ENCODE data around the gene SLX1A.
A peak's percentile ranks its signal among the peaks of the same experiment; 100 is the strongest.
"Not testable (repeated sequence)": the region's sequence is repeated elsewhere in the genome, so short reads cannot be mapped to it uniquely, and the experiment has no call there.

The SLX1A gene

GRCh38 chr16:30184096-30184890 is 9.4 kb upstream of the SLX1A start:
- peak; percentile 40 for DNase-seq (ENCODE audit: low read depth)

GRCh38 chr16:30184891-30185682 is 8.6 kb upstream of the SLX1A start:
- no peak for DNase-seq (ENCODE audit: low read depth)

- DNase-seq (ENCODE audit: low read depth): peak; percentile 67
Measured at GRCh38 chr16:30185683-30186421, 7.8 kb upstream of the SLX1A start.

GRCh38 chr16:30186444-30186781 is 7.3 kb upstream of the SLX1A start:
- no peak for DNase-seq (ENCODE audit: low read depth)

GRCh38 chr16:30186782-30187555 is 6.7 kb upstream of the SLX1A start:
- DNase-seq (ENCODE audit: low read depth): peak; percentile 79

GRCh38 chr16:30187556-30187865 is 6.2 kb upstream of the SLX1A start:
- DNase-seq (ENCODE audit: low read depth): no peak

GRCh38 chr16:30187971-30188561 is 5.6 kb upstream of the SLX1A start:
- DNase-seq (ENCODE audit: low read depth): no peak

- not testable (repeated sequence) for DNase-seq (ENCODE audit: low read depth)
Measured at GRCh38 chr16:30191158-30191557, 2.5 kb upstream of the SLX1A start.

GRCh38 chr16:30193098-30193497 is 577 bp upstream of the SLX1A start:
- DNase-seq (ENCODE audit: low read depth): not testable (repeated sequence)

GRCh38 chr16:30194172-30194925 is 674 bp downstream of the SLX1A start:
- not testable (repeated sequence) for DNase-seq (ENCODE audit: low read depth)

GRCh38 chr16:30197001-30197400 is 3.3 kb downstream of the SLX1A start:
- not testable (repeated sequence) for DNase-seq (ENCODE audit: low read depth)

GRCh38 chr16:30199049-30199448 is 5.4 kb downstream of the SLX1A start, which contains the start of gene SULT1A3:
TSS of gene SULT1A3 (plus strand) at chr16:30199255. CDS start at chr16:30200729, 1,474 bp downstream.
- DNase-seq (ENCODE audit: low read depth): not testable (repeated sequence)

- not testable (repeated sequence) for DNase-seq (ENCODE audit: low read depth)
Measured at GRCh38 chr16:30199608-30200343, 6.1 kb downstream of the SLX1A start.

GRCh38 chr16:30205541-30206236 is 12.0 kb downstream of the SLX1A start:
- not testable (repeated sequence) for DNase-seq (ENCODE audit: low read depth)

GRCh38 chr16:30206252-30206651 is 12.6 kb downstream of the SLX1A start:
- not testable (repeated sequence) for DNase-seq (ENCODE audit: low read depth)

GRCh38 chr16:30207063-30207704 is 13.5 kb downstream of the SLX1A start:
- not testable (repeated sequence) for DNase-seq (ENCODE audit: low read depth)

GRCh38 chr16:30209032-30209431 is 15.4 kb downstream of the SLX1A start:
- not testable (repeated sequence) for DNase-seq (ENCODE audit: low read depth)

- not testable (repeated sequence) for DNase-seq (ENCODE audit: low read depth)
Measured at GRCh38 chr16:30211414-30211813, 17.7 kb downstream of the SLX1A start.

GRCh38 chr16:30217082-30217481 is 23.4 kb downstream of the SLX1A start:
- DNase-seq (ENCODE audit: low read depth): not testable (repeated sequence)

Data from stimulated activated CD4-positive, alpha-beta T cell treated with anti-CD3 and anti-CD28 coated beads, Interleukin-2, amount 100 ng/mL, for 4 hours (primary cell).